Loucy (cell line): ENCODE results near the gene IL6R.
A peak's percentile ranks its signal among the peaks of the same experiment; 100 is the strongest.

Experiments
- H2AFZ ChIP-seq: fragments of 200-600 bp; sonication (generic); 2 replicates; pipeline ENCODE4 v1.6.0; 2016; ENCODE audit warnings: antibody characterized with exemption, mild to moderate bottlenecking, low read length, moderate library complexity
- H3F3A ChIP-seq: fragments of 200-600 bp; 2 replicates; pipeline ENCODE4 v1.6.0; 2016; ENCODE audit warnings: antibody characterized with exemption, low read depth, mild to moderate bottlenecking
- H3K27me3 ChIP-seq: fragments of 200-600 bp; sonication (generic); 2 replicates; pipeline ENCODE4 v1.6.1; 2014; ENCODE audit warnings: low read length, mild to moderate bottlenecking; ENCODE audit not compliant: insufficient read depth, poor library complexity, severe bottlenecking
- H3K36me3 ChIP-seq: fragments of 200-600 bp; sonication (generic); 2 replicates; pipeline ENCODE4 v1.6.1; 2016; ENCODE audit warnings: low read length; ENCODE audit not compliant: insufficient read depth
- H3K4me1 ChIP-seq: fragments of 200-600 bp; sonication (generic); 2 replicates; pipeline ENCODE4 v1.5.1; 2014; ENCODE audit warnings: low read length, mild to moderate bottlenecking; ENCODE audit not compliant: insufficient read depth, poor library complexity, severe bottlenecking
- H3K4me2 ChIP-seq: fragments of 200-600 bp; sonication (generic); 2 replicates; pipeline ENCODE4 v1.6.0; 2014; ENCODE audit warnings: antibody characterized with exemption, low read length, low read depth, mild to moderate bottlenecking; ENCODE audit not compliant: poor library complexity, severe bottlenecking
- H3K4me3 ChIP-seq: fragments of 200-600 bp; sonication (generic); 2 replicates; pipeline ENCODE4 v1.5.1; 2014; ENCODE audit warnings: low read length, mild to moderate bottlenecking, mixed read lengths; ENCODE audit not compliant: poor library complexity, severe bottlenecking
- H3K79me2 ChIP-seq: fragments of 200-600 bp; sonication (generic); 2 replicates; pipeline ENCODE4 v1.6.1; 2014; ENCODE audit warnings: low read length; ENCODE audit not compliant: insufficient read depth
- H3K9ac ChIP-seq: fragments of 200-600 bp; sonication (generic); 2 replicates; pipeline ENCODE4 v1.6.0; 2014; ENCODE audit warnings: mild to moderate bottlenecking, low read depth, low read length, moderate library complexity; ENCODE audit not compliant: poor library complexity, severe bottlenecking
- H3K9me2 ChIP-seq: fragments of 200-600 bp; sonication (generic); replicated peaks from 2 replicates; pipeline ENCODE4 v1.6.1; 2016; ENCODE audit warnings: low read depth, low read length, mixed read lengths
- H3K9me3 ChIP-seq: fragments of 200-600 bp; sonication (generic); 2 replicates; pipeline ENCODE4 v1.6.1; 2014; ENCODE audit warnings: mild to moderate bottlenecking, antibody characterized with exemption, low read length, low read depth; ENCODE audit not compliant: insufficient read depth
- H4K20me1 ChIP-seq: fragments of 200-600 bp; sonication (generic); 2 replicates; pipeline ENCODE4 v1.6.0; 2014; ENCODE audit warnings: antibody characterized with exemption, low read length, mild to moderate bottlenecking; ENCODE audit not compliant: insufficient read depth, poor library complexity, severe bottlenecking
- EZH2phosphoT487 ChIP-seq: fragments of 200-600 bp; IDR thresholded peaks from 2 replicates; pipeline ENCODE4 v1.6.1; 2018; ENCODE audit warnings: antibody characterized with exemption, mild to moderate bottlenecking, moderate library complexity, borderline replicate concordance
- TF ChIP-seq, protein P1 (sequence below): fragments of 200-600 bp; sonication (generic); conservative IDR thresholded peaks from 2 replicates; pipeline ENCODE4 v1.5.1; 2014; ENCODE audit warnings: mild to moderate bottlenecking, antibody characterized with exemption, low read length

The IL6R gene

DNA sequence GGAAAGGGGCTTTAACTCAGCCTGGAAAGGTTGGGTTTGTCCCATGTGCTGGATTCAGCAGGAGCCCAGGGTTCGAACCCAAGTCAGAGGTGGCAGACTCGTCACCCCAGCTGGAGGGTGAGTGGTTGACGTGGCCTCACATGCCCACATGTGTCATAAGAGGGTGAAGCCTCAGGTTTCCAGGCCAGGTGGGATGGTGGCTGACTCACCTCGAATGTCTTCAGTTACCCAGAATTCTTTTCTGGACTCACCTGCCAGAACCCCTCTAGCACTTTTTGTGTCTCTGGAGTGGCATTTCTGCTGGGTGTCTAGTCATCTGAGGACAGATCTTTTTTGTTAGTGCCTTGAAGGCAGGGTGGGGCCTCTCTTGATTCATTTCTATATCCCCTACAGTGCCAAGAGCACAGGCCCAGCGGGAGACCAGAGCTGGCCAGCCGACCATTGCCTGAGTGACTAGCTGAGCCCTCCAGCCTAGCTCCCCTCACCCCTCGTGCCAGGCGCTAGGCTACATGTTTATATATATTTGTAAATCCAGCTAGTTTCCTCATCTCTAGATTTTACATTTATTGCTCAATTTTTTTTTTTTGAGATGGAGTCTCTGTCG, 28.1 kb downstream of the IL6R start:
- Histone ChIP-seq H3K9me3 (no peaks in the 10 kb centered on the region), H3F3A (no peaks in the 10 kb centered on the region), H3K27me3 (no peaks in the 10 kb centered on the region), H3K9me2 (no peaks in the 10 kb centered on the region), H3K4me2 (peak overlapping the region; percentile 58), H4K20me1 (no peaks in the 10 kb centered on the region), H3K4me1 (peaks cover 18% of the 10 kb centered on the region), H3K36me3 (no peaks in the 10 kb centered on the region), H3K79me2 (no peaks in the 10 kb centered on the region), H2AFZ (no peak overlapping the region), H3K4me3 (no peak overlapping the region), H3K9ac (peak overlapping the region; percentile 49)
- TF ChIP-seq, protein P1, sequence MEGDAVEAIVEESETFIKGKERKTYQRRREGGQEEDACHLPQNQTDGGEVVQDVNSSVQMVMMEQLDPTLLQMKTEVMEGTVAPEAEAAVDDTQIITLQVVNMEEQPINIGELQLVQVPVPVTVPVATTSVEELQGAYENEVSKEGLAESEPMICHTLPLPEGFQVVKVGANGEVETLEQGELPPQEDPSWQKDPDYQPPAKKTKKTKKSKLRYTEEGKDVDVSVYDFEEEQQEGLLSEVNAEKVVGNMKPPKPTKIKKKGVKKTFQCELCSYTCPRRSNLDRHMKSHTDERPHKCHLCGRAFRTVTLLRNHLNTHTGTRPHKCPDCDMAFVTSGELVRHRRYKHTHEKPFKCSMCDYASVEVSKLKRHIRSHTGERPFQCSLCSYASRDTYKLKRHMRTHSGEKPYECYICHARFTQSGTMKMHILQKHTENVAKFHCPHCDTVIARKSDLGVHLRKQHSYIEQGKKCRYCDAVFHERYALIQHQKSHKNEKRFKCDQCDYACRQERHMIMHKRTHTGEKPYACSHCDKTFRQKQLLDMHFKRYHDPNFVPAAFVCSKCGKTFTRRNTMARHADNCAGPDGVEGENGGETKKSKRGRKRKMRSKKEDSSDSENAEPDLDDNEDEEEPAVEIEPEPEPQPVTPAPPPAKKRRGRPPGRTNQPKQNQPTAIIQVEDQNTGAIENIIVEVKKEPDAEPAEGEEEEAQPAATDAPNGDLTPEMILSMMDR = no peak
- no peak for TF ChIP-seq EZH2phosphoT487

DNA sequence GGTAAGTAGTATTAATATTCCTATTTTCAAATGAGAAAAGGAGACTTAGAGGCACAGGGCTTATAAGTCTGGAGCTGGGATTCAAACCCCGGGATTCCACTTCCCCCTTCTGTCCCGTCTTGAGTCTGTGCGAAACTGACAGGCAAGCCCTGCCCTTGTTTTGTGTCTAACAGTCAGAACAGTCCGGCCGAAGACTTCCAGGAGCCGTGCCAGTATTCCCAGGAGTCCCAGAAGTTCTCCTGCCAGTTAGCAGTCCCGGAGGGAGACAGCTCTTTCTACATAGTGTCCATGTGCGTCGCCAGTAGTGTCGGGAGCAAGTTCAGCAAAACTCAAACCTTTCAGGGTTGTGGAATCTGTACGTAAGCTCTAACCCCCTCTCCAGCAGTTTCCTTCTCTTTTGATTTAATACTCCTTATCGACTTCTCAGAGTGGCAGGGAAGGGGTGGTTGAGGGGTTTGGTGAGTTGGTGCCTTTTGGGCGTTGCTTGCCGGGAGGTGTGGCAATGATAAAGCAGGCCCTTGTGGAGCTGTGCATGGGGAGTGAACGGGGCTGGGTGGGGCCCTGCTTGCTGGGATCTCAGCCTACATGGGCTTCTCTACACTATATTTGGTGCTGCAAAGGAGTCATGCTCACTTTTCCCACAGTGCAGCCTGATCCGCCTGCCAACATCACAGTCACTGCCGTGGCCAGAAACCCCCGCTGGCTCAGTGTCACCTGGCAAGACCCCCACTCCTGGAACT, 29.4 kb downstream of the IL6R start:
- no peaks in the 10 kb centered on the region for H3K36me3 ChIP-seq
- peaks cover 18% of the 10 kb centered on the region for H3K4me1 ChIP-seq
- no peaks in the 10 kb centered on the region for H3K79me2 ChIP-seq
- H2AFZ ChIP-seq = no peak overlapping the region
- TF ChIP-seq EZH2phosphoT487 = no peak
- TF ChIP-seq, protein P1 = no peak
- no peaks in the 10 kb centered on the region for H3K9me3 ChIP-seq
- H3F3A ChIP-seq = no peaks in the 10 kb centered on the region
- H4K20me1 ChIP-seq = no peaks in the 10 kb centered on the region
- H3K9me2 ChIP-seq = no peaks in the 10 kb centered on the region
- no peak overlapping the region for H3K9ac ChIP-seq
- no peak overlapping the region for H3K4me2 ChIP-seq
- H3K27me3 ChIP-seq = no peaks in the 10 kb centered on the region
- H3K4me3 ChIP-seq = no peak overlapping the region

DNA sequence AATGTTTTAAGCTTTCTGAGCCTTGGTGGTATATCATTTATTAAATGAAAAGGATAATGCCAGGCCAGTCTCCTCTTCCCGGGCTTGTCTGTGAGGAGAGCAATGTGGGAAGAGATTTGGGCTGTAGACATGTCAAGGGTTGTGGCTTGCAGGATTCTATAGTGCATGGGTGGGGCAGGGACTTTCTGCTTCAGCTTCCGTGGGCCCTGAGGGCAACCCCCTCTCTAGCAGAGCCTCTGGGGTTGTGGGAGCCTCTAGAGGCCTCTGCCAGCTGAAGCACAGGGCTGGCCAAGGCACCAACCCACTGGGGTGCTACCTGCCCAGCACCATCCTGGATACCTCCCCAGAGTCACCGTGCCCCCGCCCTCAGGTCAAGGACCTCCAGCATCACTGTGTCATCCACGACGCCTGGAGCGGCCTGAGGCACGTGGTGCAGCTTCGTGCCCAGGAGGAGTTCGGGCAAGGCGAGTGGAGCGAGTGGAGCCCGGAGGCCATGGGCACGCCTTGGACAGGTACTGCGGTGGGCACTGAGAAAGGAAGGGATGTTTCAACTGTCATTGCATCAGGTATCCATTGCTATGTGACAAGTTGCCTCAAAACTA, 30.6 kb downstream of the IL6R start:
- H3F3A ChIP-seq = no peaks in the 10 kb centered on the region
- H3K4me3 ChIP-seq = no peak overlapping the region
- no peaks in the 10 kb centered on the region for H3K79me2 ChIP-seq
- H2AFZ ChIP-seq = no peak overlapping the region
- H3K27me3 ChIP-seq = no peaks in the 10 kb centered on the region
- no peaks in the 10 kb centered on the region for H3K9me3 ChIP-seq
- no peaks in the 10 kb centered on the region for H4K20me1 ChIP-seq
- H3K4me2 ChIP-seq = no peak overlapping the region
- no peak for TF ChIP-seq EZH2phosphoT487
- TF ChIP-seq, protein P1 = no peak
- no peaks in the 10 kb centered on the region for H3K36me3 ChIP-seq
- no peaks in the 10 kb centered on the region for H3K9me2 ChIP-seq
- H3K9ac ChIP-seq = no peak overlapping the region
- peaks cover 18% of the 10 kb centered on the region for H3K4me1 ChIP-seq
